Effector memory CD4-positive, alpha-beta T cell (primary cell): ENCODE results near the gene ZKSCAN5.
"Not testable (repeated sequence)": the region's sequence is repeated elsewhere in the genome, so short reads cannot be mapped to it uniquely, and the experiment has no call there.

ENCODE experiments used
- DNase-seq, 3 donors: peaks; one replicate each; pipeline ENCODE4 v3.0.0-alpha.2; 2020
- H3K27ac ChIP-seq: 2 replicates; pipeline ENCODE4 v1.7.0; 2013; ENCODE audit warnings: mild to moderate bottlenecking, low read length, moderate library complexity; ENCODE audit not compliant: insufficient read depth, poor library complexity, severe bottlenecking
- H3K27me3 ChIP-seq: replicated peaks from 2 replicates; pipeline ENCODE4 v1.7.0; 2013; ENCODE audit warnings: mild to moderate bottlenecking, low read length; ENCODE audit not compliant: insufficient read depth, control insufficient read depth, poor library complexity, severe bottlenecking
- H3K36me3 ChIP-seq: 2 replicates; pipeline ENCODE4 v1.7.0; 2013; ENCODE audit warnings: mild to moderate bottlenecking, low read length, moderate library complexity; ENCODE audit not compliant: control insufficient read depth, insufficient read depth
- H3K4me1 ChIP-seq: 2 replicates; pipeline ENCODE4 v1.7.0; 2013; ENCODE audit warnings: low read length, mild to moderate bottlenecking; ENCODE audit not compliant: control insufficient read depth, insufficient read depth, poor library complexity, severe bottlenecking
- H3K4me3 ChIP-seq: 2 replicates; pipeline ENCODE4 v1.7.0; 2013; ENCODE audit warnings: low read length, low read depth, mild to moderate bottlenecking; ENCODE audit not compliant: insufficient read depth, poor library complexity, severe bottlenecking
- H3K9me3 ChIP-seq: 2 replicates; pipeline ENCODE4 v1.7.0; 2013; ENCODE audit warnings: mild to moderate bottlenecking, low read length, moderate library complexity; ENCODE audit not compliant: control insufficient read depth

Gene ZKSCAN5

DNA sequence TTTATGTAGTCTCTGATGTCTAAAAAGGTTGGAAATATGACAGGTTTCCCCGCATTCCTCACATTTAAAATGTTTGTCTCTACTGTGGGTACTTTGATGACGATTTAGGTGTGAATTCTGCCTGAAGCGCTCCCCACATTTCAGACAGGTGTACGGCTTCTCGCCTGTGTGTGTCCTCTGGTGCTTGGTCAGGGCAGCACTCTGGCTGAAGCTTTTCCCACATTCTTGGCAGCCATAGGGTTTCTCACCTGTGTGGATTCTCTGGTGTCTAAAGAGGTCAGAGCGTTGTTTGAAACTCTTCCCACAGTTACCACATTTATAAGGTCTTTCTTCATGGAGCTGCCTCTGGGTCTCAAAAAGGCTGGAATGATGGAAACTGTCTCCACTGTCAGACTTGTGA is 10.6 kb upstream of the ZKSCAN5 start:
- peaks cover 51% of the 10 kb centered on the region for H3K36me3 ChIP-seq
- peaks cover 17% of the 10 kb centered on the region for H3K4me1 ChIP-seq
- H3K27ac ChIP-seq: no peak overlapping the region
- no peak for DNase-seq
- peaks cover 13% of the 10 kb centered on the region for H3K9me3 ChIP-seq
- no peaks in the 10 kb centered on the region for H3K27me3 ChIP-seq
- no peak overlapping the region for H3K4me3 ChIP-seq

DNA sequence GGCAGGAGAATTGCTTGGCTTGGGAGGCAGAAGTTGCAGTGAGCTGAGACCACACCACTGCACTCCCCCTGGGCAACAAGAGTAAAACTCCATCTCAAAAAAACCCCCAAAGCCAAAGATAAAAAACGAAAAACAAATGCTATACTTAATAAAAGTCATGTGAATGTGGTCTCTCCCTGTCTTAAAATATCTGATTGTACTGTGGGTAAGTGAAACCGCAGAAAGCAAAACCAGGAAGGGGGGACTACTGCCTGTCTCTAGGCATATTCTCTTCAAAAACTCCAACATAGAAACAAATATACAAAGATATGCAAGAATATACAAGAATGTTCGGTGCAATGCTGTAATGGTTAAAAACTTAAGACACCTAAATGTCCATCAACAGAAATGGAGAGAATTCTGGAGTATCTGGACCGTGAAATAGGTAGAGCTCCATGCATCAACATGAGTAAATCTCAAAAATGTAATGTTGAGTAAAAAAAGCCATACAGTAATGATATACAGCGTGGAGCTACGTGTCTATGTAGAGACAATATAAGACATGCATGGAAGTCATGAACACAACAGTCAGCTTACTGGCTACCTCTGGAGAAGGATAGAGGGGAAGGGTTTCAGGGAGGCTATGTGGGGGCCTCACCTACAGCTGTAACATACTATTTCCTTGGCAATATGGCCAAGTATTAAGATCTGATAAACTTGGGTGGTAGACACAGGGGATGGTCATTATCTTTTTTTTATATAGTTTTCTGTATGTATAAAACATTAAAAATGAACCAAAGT is 6.5 kb upstream of the ZKSCAN5 start:
- peak overlapping the region; percentile 95 for H3K27ac ChIP-seq
- no peaks in the 10 kb centered on the region for H3K27me3 ChIP-seq
- H3K36me3 ChIP-seq: peaks cover 47% of the 10 kb centered on the region
- no peak for DNase-seq
- H3K4me1 ChIP-seq: peaks cover 27% of the 10 kb centered on the region
- peak overlapping the region; percentile 93 for H3K4me3 ChIP-seq
- H3K9me3 ChIP-seq: peaks cover 13% of the 10 kb centered on the region

DNA sequence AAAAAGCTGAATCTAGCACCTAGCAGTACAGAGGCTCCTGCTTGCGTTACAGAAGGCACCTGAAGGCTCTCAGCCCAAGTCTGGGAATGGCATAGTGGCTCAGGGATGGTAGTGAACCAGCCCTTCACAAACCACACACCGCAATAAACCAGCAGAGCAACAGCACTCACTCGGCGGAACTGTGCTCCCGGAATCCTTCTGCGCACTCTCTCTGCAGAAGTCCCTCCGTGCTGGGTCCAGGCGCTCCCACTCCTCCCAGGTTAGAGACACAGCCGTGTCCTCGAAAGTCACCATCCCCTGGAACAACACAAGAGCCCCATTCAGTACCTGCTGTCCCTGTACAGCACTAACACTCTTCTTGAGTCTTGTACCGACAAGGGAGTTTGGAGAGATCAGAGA is 5.9 kb upstream of the ZKSCAN5 start:
- Histone ChIP-seq H3K9me3 (peaks cover 8% of the 10 kb centered on the region), H3K36me3 (peaks cover 41% of the 10 kb centered on the region), H3K4me1 (peaks cover 27% of the 10 kb centered on the region), H3K27me3 (no peaks in the 10 kb centered on the region), H3K27ac (peak overlapping the region; percentile 95), H3K4me3 (peak overlapping the region; percentile 93)
- DNase-seq: no peak

DNA sequence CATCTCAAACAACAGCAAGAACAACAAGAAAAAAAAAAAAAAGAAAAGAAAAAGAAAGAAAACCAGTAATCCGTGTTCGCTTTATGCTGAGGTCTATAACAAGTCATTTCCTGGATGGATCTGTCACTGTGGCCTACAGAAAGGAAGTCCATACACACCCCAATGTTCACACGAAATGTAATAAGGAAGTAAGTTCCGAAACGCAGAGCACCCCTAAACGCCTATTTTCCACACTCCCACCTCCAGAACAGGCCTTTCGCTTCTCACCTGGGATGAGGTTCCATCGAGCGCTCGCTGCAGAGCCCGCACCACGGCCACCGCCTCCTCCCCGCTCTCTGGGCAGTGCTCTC is 5.1 kb upstream of the ZKSCAN5 start:
- Histone ChIP-seq H3K4me3 (peak overlapping the region; percentile 93), H3K27ac (peak overlapping the region; percentile 95), H3K27me3 (no peaks in the 10 kb centered on the region), H3K36me3 (peaks cover 33% of the 10 kb centered on the region), H3K9me3 (no peaks in the 10 kb centered on the region), H3K4me1 (peaks cover 29% of the 10 kb centered on the region)
- DNase-seq: no peak

DNA sequence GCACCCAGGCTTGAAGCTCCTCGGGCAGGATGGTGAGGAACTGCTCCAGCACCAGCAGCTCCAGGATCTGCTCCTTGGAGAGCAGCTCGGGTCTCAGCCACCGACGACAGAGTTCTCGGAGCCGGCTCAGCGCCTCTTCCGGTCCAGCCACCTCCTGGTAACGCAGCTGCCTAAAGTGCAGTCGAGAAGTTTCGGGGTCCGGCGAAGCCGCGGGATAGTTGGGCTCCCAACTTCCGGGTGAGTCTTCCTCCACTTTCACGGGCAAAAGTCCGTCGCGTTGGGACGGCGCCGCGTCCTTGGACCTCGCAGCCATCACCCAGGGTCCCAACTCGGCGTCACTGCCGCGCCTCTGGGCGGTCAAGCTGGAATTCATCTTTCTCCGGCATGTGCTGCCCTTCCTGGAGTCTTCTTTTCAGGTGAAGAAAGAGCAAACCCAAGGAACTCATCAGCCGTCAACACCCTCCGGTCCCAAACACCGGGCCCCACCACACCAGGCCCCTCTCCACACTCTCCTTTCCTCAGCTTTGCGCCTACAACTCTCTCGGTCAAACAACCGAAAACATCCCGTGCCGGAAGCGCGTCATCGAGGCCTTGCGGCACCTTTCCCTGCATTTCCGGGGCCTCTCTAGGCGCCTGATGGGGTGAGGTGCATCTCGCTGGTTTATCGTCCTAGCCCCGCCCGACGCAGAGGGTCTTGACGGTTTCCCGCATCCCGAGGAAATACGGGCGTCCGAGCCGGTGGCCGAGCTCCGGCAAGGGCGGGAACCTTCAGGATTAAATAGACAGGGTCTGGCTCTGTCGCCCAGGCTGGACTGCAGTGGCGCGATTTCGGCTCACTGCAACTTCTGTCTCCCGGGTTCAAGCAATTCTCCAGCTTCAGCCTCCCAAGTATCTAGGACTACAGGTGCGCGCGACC is 4.5 kb upstream of the ZKSCAN5 start, which contains the start of gene ZNF394:
ZNF394 (minus strand) TSS at position 561 of the 916 bp plus-strand sequence; CDS start at position 373, 188 bp downstream.
- Histone ChIP-seq H3K4me3 (peak within 1 kb of the TSS; percentile 93), H3K27me3 (no peaks in the 10 kb centered on the region), H3K36me3 (peaks cover 27% of the 10 kb centered on the region), H3K4me1 (peaks cover 29% of the 10 kb centered on the region), H3K9me3 (no peaks in the 10 kb centered on the region), H3K27ac (peak within 1 kb of the TSS; percentile 95)
- DNase-seq: peak; percentile 72 to 84 (median 80)

DNA sequence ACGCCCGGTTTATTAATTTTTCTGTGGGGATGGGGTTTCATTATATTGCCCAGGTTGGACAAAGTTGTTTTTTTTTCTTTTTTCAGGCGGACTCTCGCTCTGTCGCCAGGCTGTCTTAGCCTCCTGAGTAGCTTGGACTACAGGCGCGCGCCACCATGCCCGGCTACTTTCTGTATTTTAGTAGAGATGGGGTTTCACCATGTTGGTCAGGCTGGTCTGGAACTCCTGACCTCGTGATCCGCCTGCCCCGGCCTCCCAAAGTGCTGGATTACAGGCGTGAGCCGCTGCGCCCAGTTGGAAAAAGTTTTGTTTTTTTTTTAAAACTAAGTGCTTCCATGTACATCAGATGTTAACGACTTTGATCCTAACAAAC is 3.8 kb upstream of the ZKSCAN5 start:
- peaks cover 20% of the 10 kb centered on the region for H3K36me3 ChIP-seq
- H3K4me3 ChIP-seq: peak overlapping the region; percentile 93
- H3K27ac ChIP-seq: peak overlapping the region; percentile 95
- no peak for DNase-seq
- H3K4me1 ChIP-seq: peaks cover 33% of the 10 kb centered on the region
- no peaks in the 10 kb centered on the region for H3K9me3 ChIP-seq
- no peaks in the 10 kb centered on the region for H3K27me3 ChIP-seq

DNA sequence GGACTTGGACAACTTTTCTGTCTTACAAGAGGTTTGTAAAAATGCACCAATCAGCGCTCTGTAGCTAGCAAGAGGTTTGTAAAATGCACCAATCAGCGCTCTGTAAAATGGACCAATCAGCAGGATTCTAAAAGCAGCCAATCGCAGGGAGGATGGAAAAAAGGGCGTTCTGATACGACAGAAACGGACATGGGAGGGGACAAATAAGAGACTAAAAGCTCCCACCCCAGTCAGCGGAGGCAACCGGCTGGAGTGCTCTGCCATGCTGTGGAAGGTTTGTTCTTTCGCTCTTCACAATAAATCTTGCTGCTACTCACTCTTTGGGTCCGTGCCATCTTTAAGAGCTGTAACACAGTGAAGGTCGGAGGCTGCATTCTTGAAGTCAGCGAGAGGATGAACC is 3.2 kb upstream of the ZKSCAN5 start:
- not testable (repeated sequence) for H3K4me3 ChIP-seq, DNase-seq, H3K9me3 ChIP-seq, H3K27ac ChIP-seq, H3K27me3 ChIP-seq
- Histone ChIP-seq H3K4me1 (peaks cover 39% of the 10 kb centered on the region), H3K36me3 (peaks cover 14% of the 10 kb centered on the region)

DNA sequence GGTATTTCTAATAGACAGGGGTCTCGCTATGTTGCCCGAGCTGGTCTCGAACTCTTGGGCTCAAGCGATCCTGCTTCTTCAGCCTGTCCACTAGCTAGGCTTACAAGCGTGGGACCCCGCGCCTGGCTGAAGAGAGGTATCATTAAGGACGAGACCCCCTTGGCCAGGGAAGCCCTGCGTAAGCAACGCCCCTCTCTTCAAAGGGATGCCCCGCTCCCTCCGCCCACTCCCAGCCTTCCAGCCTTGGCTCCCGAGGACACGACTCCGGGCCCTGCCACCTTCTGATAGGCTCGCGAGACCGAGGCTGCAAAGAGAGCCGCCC is 220 bp upstream of the ZKSCAN5 start:
- H3K9me3 ChIP-seq: no peaks in the 10 kb centered on the region
- no peaks in the 10 kb centered on the region for H3K27me3 ChIP-seq
- H3K4me1 ChIP-seq: peaks cover 23% of the 10 kb centered on the region
- no peak for DNase-seq
- H3K27ac ChIP-seq: peak overlapping the region; percentile 84
- H3K36me3 ChIP-seq: no peaks in the 10 kb centered on the region
- H3K4me3 ChIP-seq: peak overlapping the region; percentile 92

DNA sequence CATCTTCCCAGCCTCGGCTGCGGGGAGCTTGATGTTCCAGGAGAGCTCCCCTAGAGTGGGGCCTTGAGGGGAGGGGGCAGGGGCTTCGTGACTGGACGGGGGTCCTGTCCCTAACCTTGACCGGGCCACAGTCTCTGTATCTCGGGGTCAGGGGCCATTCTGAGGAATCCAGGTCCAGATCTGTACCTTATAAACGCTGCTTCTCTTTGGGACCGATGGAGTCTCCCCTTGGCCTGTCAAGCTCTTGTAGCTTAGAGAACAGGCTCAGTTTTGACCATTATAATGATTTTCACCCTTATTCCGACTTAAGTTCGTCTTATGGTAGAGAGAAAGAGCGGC is 831 bp downstream of the ZKSCAN5 start:
- peak overlapping the region; percentile 92 for H3K4me3 ChIP-seq
- no peak for DNase-seq
- no peaks in the 10 kb centered on the region for H3K27me3 ChIP-seq
- H3K9me3 ChIP-seq: no peaks in the 10 kb centered on the region
- peaks cover 24% of the 10 kb centered on the region for H3K4me1 ChIP-seq
- H3K36me3 ChIP-seq: no peaks in the 10 kb centered on the region
- H3K27ac ChIP-seq: peak overlapping the region; percentile 84

DNA sequence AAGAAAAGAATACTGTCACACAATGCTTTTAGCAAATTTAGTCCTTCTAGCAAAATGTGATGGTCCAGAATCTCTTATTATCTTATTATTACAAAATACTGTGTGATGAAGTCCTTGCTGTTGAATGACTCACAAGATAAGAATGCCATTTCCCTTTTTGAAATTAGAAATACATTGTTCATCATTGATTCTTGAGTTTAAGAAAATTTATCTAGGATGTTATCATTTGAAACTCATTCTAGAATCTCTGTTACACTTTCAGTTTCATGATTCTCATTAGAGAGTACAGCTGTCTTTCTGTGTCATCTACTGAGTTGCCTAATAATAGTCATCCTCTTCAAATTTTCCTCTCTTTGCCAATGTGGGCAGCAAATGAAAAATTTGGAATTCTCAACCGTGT is 9.6 kb downstream of the ZKSCAN5 start:
- H3K27ac ChIP-seq: no peak overlapping the region
- no peaks in the 10 kb centered on the region for H3K27me3 ChIP-seq
- H3K9me3 ChIP-seq: no peaks in the 10 kb centered on the region
- no peak overlapping the region for H3K4me3 ChIP-seq
- no peak for DNase-seq
- peaks cover 2% of the 10 kb centered on the region for H3K4me1 ChIP-seq
- peaks cover 10% of the 10 kb centered on the region for H3K36me3 ChIP-seq
